Neutrophil (primary cell): Measurements from ENCODE around the gene SLC39A6.

Experiments used
- H3K27ac ChIP-seq: fragments of 200-600 bp; sonication (generic); 2 replicates; pipeline ENCODE4 v1.5.1; 2016; ENCODE audit warnings: mild to moderate bottlenecking, moderate library complexity
- H3K27me3 ChIP-seq: fragments of 200-600 bp; sonication (generic); 2 replicates; pipeline ENCODE4 v1.6.0; 2016; ENCODE audit warnings: mild to moderate bottlenecking
- H3K36me3 ChIP-seq: fragments of 200-600 bp; sonication (generic); 2 replicates; pipeline ENCODE4 v1.5.1; 2017
- H3K4me1 ChIP-seq, 2 experiments: fragments of 200-600 bp in 1 of 2; sonication (generic) in 1 of 2; 1 replicate in 1 of 2; 2 replicates in 1 of 2; pipeline versions ENCODE4 v1.5.1 to v1.6.1; 2013 to 2016; ENCODE audit warnings: low read depth in 1 of 2, low read length in 1 of 2, mild to moderate bottlenecking in 1 of 2, moderate library complexity in 1 of 2; ENCODE audit not compliant: control insufficient read depth in 1 of 2, insufficient read depth in 1 of 2
- H3K4me3 ChIP-seq, 2 experiments: fragments of 200-600 bp in 1 of 2; sonication (generic) in 1 of 2; 1 replicate in 1 of 2; 2 replicates in 1 of 2; pipeline ENCODE4 v1.5.1; 2013 to 2016; ENCODE audit warnings: low read depth in 1 of 2, low read length in 1 of 2, mild to moderate bottlenecking in 1 of 2, moderate library complexity in 1 of 2
- H3K9me3 ChIP-seq: fragments of 200-600 bp; sonication (generic); 2 replicates; pipeline ENCODE4 v1.5.1; 2016
- CTCF ChIP-seq: fragments of 200-600 bp; sonication (generic); IDR thresholded peaks from 2 replicates; pipeline ENCODE4 v1.5.1; 2016; ENCODE audit warnings: antibody characterized with exemption

Gene SLC39A6

DNA sequence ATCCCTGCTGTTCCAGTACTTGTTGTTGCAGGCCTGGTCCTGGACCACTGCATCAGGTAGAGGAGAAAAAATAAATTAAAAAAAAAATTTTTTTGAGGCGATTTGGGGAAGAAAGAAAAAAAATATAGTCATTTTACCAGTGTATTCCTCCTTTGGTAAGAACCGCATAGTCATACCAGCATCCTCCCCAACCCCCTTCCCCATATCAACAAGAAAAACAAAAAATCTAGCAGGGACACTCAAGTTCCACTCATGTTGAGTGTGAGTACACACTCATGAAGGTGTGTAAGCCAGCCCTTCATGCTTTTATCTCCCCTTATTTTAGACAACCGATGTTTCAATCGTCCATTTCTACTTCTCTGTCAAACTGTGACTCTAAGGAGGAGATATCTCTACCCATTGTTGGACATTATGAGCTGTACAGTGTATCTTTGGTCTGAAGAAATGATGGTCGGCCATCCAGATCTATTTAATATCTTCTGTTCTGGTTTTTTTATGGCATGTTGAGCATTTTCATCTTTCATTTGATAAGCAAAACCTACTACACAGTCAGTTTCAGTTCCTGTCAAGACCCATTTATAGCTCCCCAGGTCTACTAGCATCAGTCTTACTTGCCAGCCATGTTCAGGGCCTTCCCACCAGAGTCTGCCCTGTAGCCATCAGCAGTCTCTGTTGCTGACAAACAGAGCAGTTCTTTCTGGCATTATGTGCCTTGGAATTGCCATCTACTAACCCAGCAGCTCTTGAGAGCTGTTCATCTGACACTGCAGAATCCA, 20.6 kb upstream of the SLC39A6 start:
- no peaks in the 10 kb centered on the region for H3K9me3 ChIP-seq
- no peaks in the 10 kb centered on the region for H3K27me3 ChIP-seq
- H3K4me3 ChIP-seq = no peak overlapping the region
- no peak overlapping the region for H3K27ac ChIP-seq
- no peak for TF ChIP-seq CTCF
- peaks cover 57% of the 10 kb centered on the region for H3K36me3 ChIP-seq
- no peaks in the 10 kb centered on the region for H3K4me1 ChIP-seq

DNA sequence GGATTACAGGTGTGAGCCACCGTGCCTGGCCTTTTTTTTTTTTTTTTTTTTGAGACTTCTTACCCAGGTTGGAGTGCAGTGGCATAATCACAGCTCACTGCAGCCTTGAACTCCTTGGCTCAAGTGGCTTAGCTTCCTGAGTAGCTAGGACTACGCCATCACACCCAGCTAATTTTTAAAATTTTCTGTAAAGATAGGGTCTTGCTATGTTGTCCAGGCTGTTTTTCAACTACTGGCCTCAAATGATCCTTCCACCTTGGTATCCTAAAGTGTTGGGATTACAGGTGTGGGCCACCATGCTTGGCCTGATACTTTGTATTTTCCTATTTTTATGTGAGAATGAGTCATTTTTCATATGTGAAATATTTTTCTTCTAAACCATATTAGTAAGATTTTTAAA, 14.3 kb upstream of the SLC39A6 start:
- no peak for TF ChIP-seq CTCF
- Histone ChIP-seq H3K4me3 (no peak overlapping the region), H3K27me3 (no peaks in the 10 kb centered on the region), H3K4me1 (no peaks in the 10 kb centered on the region), H3K36me3 (peaks cover 49% of the 10 kb centered on the region), H3K9me3 (no peaks in the 10 kb centered on the region), H3K27ac (no peak overlapping the region)

GRCh38 chr18:36142751-36143150, 13.6 kb upstream of the SLC39A6 start:
- H3K4me1 ChIP-seq = no peaks in the 10 kb centered on the region
- H3K27ac ChIP-seq = no peak overlapping the region
- H3K9me3 ChIP-seq = no peaks in the 10 kb centered on the region
- H3K27me3 ChIP-seq = no peaks in the 10 kb centered on the region
- H3K36me3 ChIP-seq = peaks cover 49% of the 10 kb centered on the region
- H3K4me3 ChIP-seq = no peak overlapping the region
- no peak for TF ChIP-seq CTCF

DNA sequence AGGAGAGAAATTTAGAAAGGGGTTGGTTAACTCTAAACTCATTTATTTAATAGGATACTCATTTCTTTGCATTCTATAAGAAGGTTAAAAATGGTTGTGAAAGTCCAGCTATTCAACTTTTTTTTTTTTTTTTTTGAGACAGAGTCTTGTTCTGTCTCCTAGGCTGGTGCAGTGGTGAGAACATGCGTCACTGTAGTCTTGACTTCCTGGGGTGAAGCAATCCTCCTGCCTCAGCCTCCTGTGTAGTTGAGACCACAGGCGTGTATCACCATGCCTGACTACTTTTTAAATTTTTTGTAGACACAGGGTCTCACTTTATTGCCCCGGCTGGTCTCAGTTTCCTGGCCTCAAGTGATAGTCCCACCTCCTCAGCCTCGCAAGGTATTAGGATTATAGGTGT, 12.4 kb upstream of the SLC39A6 start:
- Histone ChIP-seq H3K9me3 (no peaks in the 10 kb centered on the region), H3K27me3 (no peaks in the 10 kb centered on the region), H3K36me3 (peaks cover 47% of the 10 kb centered on the region), H3K4me3 (no peak overlapping the region), H3K27ac (no peak overlapping the region), H3K4me1 (no peaks in the 10 kb centered on the region)
- TF ChIP-seq CTCF = no peak

DNA sequence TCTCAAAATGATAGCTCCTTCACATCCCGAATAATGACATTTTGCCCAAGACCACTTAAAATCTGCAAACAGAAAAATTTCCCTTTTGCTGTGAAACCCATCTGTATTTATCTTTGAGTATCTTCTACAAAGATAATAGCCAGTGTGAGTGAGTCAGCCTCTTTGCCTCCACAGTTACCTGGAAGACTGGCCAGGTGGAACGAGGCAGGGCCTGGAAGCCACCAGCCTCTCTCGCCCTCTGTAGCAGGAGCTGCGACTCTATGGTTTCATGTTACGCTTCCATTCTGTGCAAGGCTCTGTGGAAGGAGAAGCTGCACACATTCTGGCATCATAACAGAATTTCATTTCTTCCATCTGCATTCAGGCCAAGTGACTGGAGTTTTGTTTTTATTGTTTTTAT, 10.1 kb upstream of the SLC39A6 start:
- Histone ChIP-seq H3K27ac (no peak overlapping the region), H3K9me3 (no peaks in the 10 kb centered on the region), H3K27me3 (no peaks in the 10 kb centered on the region), H3K4me3 (no peak overlapping the region), H3K36me3 (peaks cover 26% of the 10 kb centered on the region), H3K4me1 (no peaks in the 10 kb centered on the region)
- TF ChIP-seq CTCF = no peak
